GM12892 (cell line): Measurements from ENCODE around the gene RBMS3.

Source experiments
- POLR2A ChIP-seq: IDR thresholded peaks from 2 replicates; pipeline ENCODE4 v1.6.1; 2011; ENCODE audit warnings: low read depth, low read length, control low read depth
- POLR2AphosphoS5 ChIP-seq: IDR thresholded peaks from 2 replicates; pipeline ENCODE4 v1.6.1; 2011; ENCODE audit warnings: low read depth, low read length, control low read depth
- TAF1 ChIP-seq: IDR thresholded peaks from 2 replicates; pipeline ENCODE4 v1.6.1; 2011; ENCODE audit warnings: low read depth, mild to moderate bottlenecking, control low read depth, low read length, borderline replicate concordance

DNA sequence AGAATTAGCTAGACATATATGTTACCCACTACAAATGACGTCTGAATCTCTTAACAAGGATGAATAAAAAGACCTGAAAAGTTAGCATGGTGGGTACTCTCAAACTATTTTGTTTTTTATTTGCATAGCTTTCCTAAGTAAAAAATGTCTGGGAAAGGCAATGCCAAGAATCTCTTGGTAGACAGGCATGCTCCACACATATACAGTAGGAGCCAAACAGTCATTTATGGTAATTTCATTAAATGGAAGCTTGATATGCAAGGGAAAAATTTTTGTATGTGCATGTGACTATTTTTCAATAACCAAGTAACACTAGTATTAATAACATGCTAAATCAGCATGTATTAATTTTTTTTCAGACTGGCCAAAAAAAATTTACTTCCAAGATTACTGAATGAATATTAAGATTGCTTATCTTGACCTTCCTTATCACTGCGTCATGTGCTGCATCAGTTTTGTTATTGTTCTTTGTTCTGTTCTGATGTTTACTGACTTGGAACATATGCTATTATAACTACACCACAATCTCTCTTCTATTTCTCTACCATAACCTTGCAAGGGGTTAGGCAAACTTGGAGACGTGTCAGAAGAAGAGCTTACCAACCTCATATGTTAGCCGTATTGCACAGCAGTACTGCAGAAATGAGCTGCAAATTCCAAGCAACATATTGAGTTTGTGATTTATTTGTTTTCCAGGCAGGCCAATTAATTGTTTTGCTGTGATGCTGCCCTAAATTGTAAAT lies 255.3 kb downstream of the RBMS3 start:
- TF ChIP-seq POLR2A = no peak
- no peak for TF ChIP-seq POLR2AphosphoS5
- TF ChIP-seq TAF1 = no peak
